ENCODE measurements around the gene RNU6-7.

The RNU6-7 gene

DNA sequence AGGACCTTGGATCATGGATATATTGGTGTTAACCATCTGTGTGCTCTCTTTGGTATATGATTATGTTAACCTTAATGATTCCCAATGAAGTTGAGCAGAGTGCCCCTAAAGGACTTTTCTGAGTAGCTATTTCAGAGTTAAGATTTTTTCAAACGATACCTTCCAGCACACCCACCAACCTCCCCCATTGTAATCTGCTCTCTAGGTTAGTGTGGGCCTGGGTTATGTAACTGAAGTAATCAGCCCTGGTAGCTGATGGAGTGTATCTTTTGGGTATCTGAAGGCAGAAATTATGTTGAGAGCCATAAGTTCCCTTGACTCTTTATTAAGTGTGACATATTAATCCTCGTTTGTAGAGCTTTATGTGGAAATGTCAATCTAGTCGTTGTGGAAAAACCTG, 48.8 kb downstream of the RNU6-7 start:
- Histone ChIP-seq H3K27ac (ENCODE audit: low read depth in 2 of 2, low read length in 2 of 2) (no peak overlapping the region), H3K4me1 (ENCODE audit: control insufficient read depth in 2 of 2, insufficient read depth in 2 of 2, low read length in 2 of 2) (peaks cover 0 to 3% of the 10 kb centered on the region in 2 donors), H3K9me3 (ENCODE audit: control insufficient read depth in 2 of 2, low read length in 2 of 2) (no peaks in the 10 kb centered on the region), H3K27me3 (ENCODE audit: control insufficient read depth in 2 of 2, insufficient read depth in 2 of 2, low read length in 2 of 2) (no peaks in the 10 kb centered on the region), H3K36me3 (ENCODE audit: control insufficient read depth in 2 of 2, insufficient read depth in 2 of 2, low read length in 2 of 2) (no peaks in the 10 kb centered on the region), H3K4me3 (ENCODE audit: low read length in 2 of 2) (no peak overlapping the region), H3K9ac (ENCODE audit: low read depth in 1 of 2, low read length in 2 of 2) (no peak overlapping the region)

DNA sequence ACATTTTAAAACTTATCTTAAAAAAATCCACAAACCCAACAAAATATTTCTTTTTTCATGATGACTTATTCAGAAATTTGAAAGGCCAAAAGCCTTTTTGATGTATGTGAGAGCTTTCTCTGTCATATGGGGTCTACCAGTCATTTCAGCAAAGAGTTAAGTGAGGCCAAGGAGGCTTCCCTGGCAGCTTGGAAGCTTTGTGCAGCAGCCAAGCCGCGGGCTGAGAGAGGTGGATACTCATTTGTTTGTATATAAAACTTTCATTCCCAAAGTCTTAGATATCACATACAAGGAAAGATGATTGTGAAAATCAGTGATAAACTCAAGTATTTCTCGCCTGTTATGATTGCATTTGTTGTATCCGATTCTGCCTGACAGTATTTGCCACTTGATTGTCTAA, 49.7 kb downstream of the RNU6-7 start:
- Histone ChIP-seq H3K36me3 (ENCODE audit: control insufficient read depth in 2 of 2, insufficient read depth in 2 of 2, low read length in 2 of 2) (no peaks in the 10 kb centered on the region), H3K27me3 (ENCODE audit: control insufficient read depth in 2 of 2, insufficient read depth in 2 of 2, low read length in 2 of 2) (no peaks in the 10 kb centered on the region), H3K9me3 (ENCODE audit: control insufficient read depth in 2 of 2, low read length in 2 of 2) (no peaks in the 10 kb centered on the region), H3K9ac (ENCODE audit: low read depth in 1 of 2, low read length in 2 of 2) (no peak overlapping the region), H3K4me1 (ENCODE audit: control insufficient read depth in 2 of 2, insufficient read depth in 2 of 2, low read length in 2 of 2) (peaks cover 0 to 3% of the 10 kb centered on the region in 2 donors), H3K4me3 (ENCODE audit: low read length in 2 of 2) (no peak overlapping the region), H3K27ac (ENCODE audit: low read depth in 2 of 2, low read length in 2 of 2) (no peak overlapping the region)
